IMR-90 (cell line): ENCODE data around the gene GALNT16. TPM values are rescaled to one million over a fixed set of nuclear protein-coding genes. Genes with fewer than 3 reads are reported as not detected.

Experiments used
- ATAC-seq: fragments of 200-7000 bp; cut with Tn5 transposase; 2 replicates; pipeline ENCODE4 v1.9.1; 2020; ENCODE audit warnings: low read depth, mild to moderate bottlenecking, moderate library complexity
- BruUV-seq: library from RNA; stranded (reverse); fragments of 400-500 nt; replicated peaks from 2 replicates; lab custom pipeline; 2021; lab: Mats Ljungman, UMichigan
- CTCF ChIA-PET: fragments of 300-600 bp; formaldehyde crosslinking; extraction: SDS; loops from one replicate; lab custom pipeline; 2021; ENCODE audit warnings: antibody characterized with exemption; lab: Yijun Ruan, JAX
- POLR2A ChIA-PET: fragments of 300-600 bp; sonication (Branson Sonifier 250); formaldehyde crosslinking; loops from one replicate; lab custom pipeline; 2022; ENCODE audit warnings: antibody characterized with exemption; ENCODE audit not compliant: unreplicated experiment; lab: Charles Lee
- DNase-seq: peaks from one replicate; pipeline ENCODE4 v3.0.0; 2013
- H2AFZ ChIP-seq: replicated peaks from 2 replicates; pipeline ENCODE3; 2013; ENCODE audit warnings: low read length, mild to moderate bottlenecking; ENCODE audit not compliant: poor library complexity
- H2AK5ac ChIP-seq: 2 replicates; pipeline ENCODE4 v1.6.1; 2013; ENCODE audit warnings: low read depth, low read length, inconsistent platforms
- H2AK9ac ChIP-seq: replicated peaks from 2 replicates; pipeline ENCODE3; 2013; ENCODE audit warnings: mild to moderate bottlenecking, low read depth, low read length, moderate library complexity; ENCODE audit not compliant: poor library complexity
- H2BK120ac ChIP-seq: 2 replicates; pipeline ENCODE4 v1.6.1; 2013; ENCODE audit warnings: low read depth, low read length, inconsistent platforms
- H2BK15ac ChIP-seq: 3 replicates; pipeline ENCODE4 v1.6.1; 2013; ENCODE audit warnings: low read depth, low read length, inconsistent platforms
- H2BK20ac ChIP-seq: 2 replicates; pipeline ENCODE4 v1.6.1; 2013; ENCODE audit warnings: low read depth, mild to moderate bottlenecking, inconsistent platforms, low read length, moderate library complexity
- H2BK5ac ChIP-seq: 2 replicates; pipeline ENCODE4 v1.6.1; 2013; ENCODE audit warnings: mild to moderate bottlenecking, low read depth, low read length, inconsistent platforms; ENCODE audit not compliant: poor library complexity, severe bottlenecking
- H3K14ac ChIP-seq: replicated peaks from 2 replicates; pipeline ENCODE4 v1.6.1; 2013; ENCODE audit warnings: low read depth, low read length, inconsistent platforms
- H3K18ac ChIP-seq: 2 replicates; pipeline ENCODE4 v1.6.1; 2013; ENCODE audit warnings: low read depth, low read length, control low read depth
- H3K23ac ChIP-seq: 2 replicates; pipeline ENCODE4 v1.6.1; 2013; ENCODE audit warnings: low read depth, low read length, inconsistent platforms
- H3K27ac ChIP-seq: 2 replicates; pipeline ENCODE4 v1.5.1; 2013; ENCODE audit warnings: mild to moderate bottlenecking, control low read depth, low read length; ENCODE audit not compliant: insufficient read depth
- H3K27me3 ChIP-seq: 2 replicates; pipeline ENCODE4 v1.6.1; 2013; ENCODE audit warnings: low read length; ENCODE audit not compliant: control insufficient read depth, insufficient read depth
- H3K36me3 ChIP-seq: 2 replicates; pipeline ENCODE4 v1.6.1; 2013; ENCODE audit warnings: low read length, mixed read lengths; ENCODE audit not compliant: control insufficient read depth, insufficient read depth
- H3K4ac ChIP-seq: 2 replicates; pipeline ENCODE4 v1.6.1; 2013; ENCODE audit warnings: low read depth, low read length, inconsistent platforms
- H3K4me1 ChIP-seq: 2 replicates; pipeline ENCODE4 v1.6.1; 2013; ENCODE audit warnings: low read length, mixed read lengths; ENCODE audit not compliant: control insufficient read depth, insufficient read depth
- H3K4me2 ChIP-seq: 2 replicates; pipeline ENCODE4 v1.6.1; 2013; ENCODE audit warnings: low read depth, mild to moderate bottlenecking, control low read depth, low read length, moderate library complexity
- H3K4me3 ChIP-seq: 2 replicates; pipeline ENCODE4 v1.5.1; 2013; ENCODE audit warnings: low read depth, mild to moderate bottlenecking, control low read depth, low read length, moderate library complexity; ENCODE audit not compliant: insufficient read depth
- H3K56ac ChIP-seq: 2 replicates; pipeline ENCODE4 v1.6.1; 2013; ENCODE audit warnings: low read length, inconsistent platforms; ENCODE audit not compliant: insufficient read depth; ENCODE audit errors: extremely low read depth
- H3K79me1 ChIP-seq, 2 experiments: 2 replicates each; pipeline ENCODE4 v1.6.1; 2013; ENCODE audit warnings: low read length in 2 of 2, inconsistent platforms in 1 of 2, low read depth in 1 of 2
- H3K9ac ChIP-seq: 2 replicates; pipeline ENCODE4 v1.6.1; 2013; ENCODE audit warnings: low read depth, low read length, control low read depth
- H3K9me1 ChIP-seq: 2 replicates; pipeline ENCODE4 v1.6.1; 2013; ENCODE audit warnings: low read length, inconsistent platforms; ENCODE audit not compliant: insufficient read depth
- H3K9me3 ChIP-seq: 2 replicates; pipeline ENCODE4 v1.6.1; 2013; ENCODE audit warnings: low read length; ENCODE audit not compliant: control insufficient read depth, insufficient read depth
- H4K20me1 ChIP-seq: 2 replicates; pipeline ENCODE4 v1.6.1; 2013; ENCODE audit warnings: low read length, inconsistent platforms; ENCODE audit not compliant: insufficient read depth
- H4K5ac ChIP-seq: 2 replicates; pipeline ENCODE4 v1.6.1; 2013; ENCODE audit warnings: mild to moderate bottlenecking, low read depth, low read length, control low read depth
- H4K8ac ChIP-seq, 2 experiments: 2 replicates each; pipeline ENCODE4 v1.6.1; 2013; ENCODE audit warnings: low read depth in 2 of 2, low read length in 2 of 2, control low read depth in 1 of 2, inconsistent platforms in 1 of 2
- H4K91ac ChIP-seq: 2 replicates; pipeline ENCODE4 v1.6.1; 2013; ENCODE audit warnings: low read depth, low read length, inconsistent platforms; ENCODE audit not compliant: insufficient read depth
- BHLHE40 ChIP-seq: fragments of 150-350 bp; IDR thresholded peaks from 2 replicates; pipeline ENCODE4 v1.6.1; 2016; ENCODE audit warnings: mild to moderate bottlenecking, low read depth, low read length
- CEBPB ChIP-seq: IDR thresholded peaks from 2 replicates; pipeline ENCODE4 v1.6.1; 2012; ENCODE audit warnings: low read depth, low read length, improper control_type of control experiment
- CHD1 ChIP-seq: IDR thresholded peaks from 2 replicates; pipeline ENCODE4 v1.6.1; 2012; ENCODE audit warnings: low read depth, low read length, improper control_type of control experiment
- CTCF ChIP-seq: conservative IDR thresholded peaks from 2 replicates; pipeline ENCODE4 v1.5.1; 2012; ENCODE audit warnings: mild to moderate bottlenecking, low read depth, low read length, improper control_type of control experiment
- ELK1 ChIP-seq: fragments of 150-350 bp; IDR thresholded peaks from 2 replicates; pipeline ENCODE4 v1.6.1; 2016; ENCODE audit warnings: low read depth, mild to moderate bottlenecking, low read length, moderate library complexity, borderline replicate concordance
- FOS ChIP-seq: fragments of 150-350 bp; IDR thresholded peaks from 2 replicates; pipeline ENCODE4 v1.6.1; 2016; ENCODE audit warnings: low read depth, low read length
- MAFK ChIP-seq: IDR thresholded peaks from 2 replicates; pipeline ENCODE4 v1.6.1; 2012; ENCODE audit warnings: low read depth, low read length, improper control_type of control experiment
- MAZ ChIP-seq: IDR thresholded peaks from 2 replicates; pipeline ENCODE4 v1.6.1; 2012; ENCODE audit warnings: low read depth, mild to moderate bottlenecking, low read length, improper control_type of control experiment, moderate library complexity, borderline replicate concordance
- NFE2L2 ChIP-seq: fragments of 150-350 bp; IDR thresholded peaks from 2 replicates; pipeline ENCODE4 v1.6.1; 2016; ENCODE audit warnings: low read depth, mild to moderate bottlenecking, low read length
- POLR2A ChIP-seq: IDR thresholded peaks from 2 replicates; pipeline ENCODE4 v1.6.1; 2012; ENCODE audit warnings: mild to moderate bottlenecking, low read depth, low read length
- RAD21 ChIP-seq: IDR thresholded peaks from 2 replicates; pipeline ENCODE4 v1.6.1; 2012; ENCODE audit warnings: low read length, improper control_type of control experiment
- RCOR1 ChIP-seq: IDR thresholded peaks from 2 replicates; pipeline ENCODE4 v1.6.1; 2012; ENCODE audit warnings: mild to moderate bottlenecking, low read length, improper control_type of control experiment; ENCODE audit not compliant: insufficient replicate concordance
- WGBS, 2 experiments: methylation state at CpG; one replicate each; pipeline versions ENCODE4 v1.1.5 to v1.1.7; 2013; ENCODE audit warnings: missing lambda C conversion rate in 2 of 2; ENCODE audit not compliant: insufficient read length in 1 of 2; ENCODE audit errors: extremely low coverage in 2 of 2; 5-methylcytosine and 5-hydroxymethylcytosine counted together
- dilution Hi-C: fragments of 300-500 bp; cut with HindIII; formaldehyde crosslinking; loops from one replicate; pipeline ENCODE4 v1.14.3; 2018; ENCODE audit warnings: low sequenced_read_pairs; ENCODE audit not compliant: unreplicated experiment
- in situ Hi-C: fragments of 300-500 bp; cut with MboI; formaldehyde crosslinking; loops from 3 replicates; pipeline ENCODE4 v1.14.3; 2019; ENCODE audit warnings: low sequenced_read_pairs, inconsistent platforms, mixed read lengths
- intact Hi-C: fragments of 100-400 bp; cut with micrococcal nuclease; formaldehyde crosslinking; loops from 2 replicates; pipeline ENCODE4 v1.10.0; 2022
- polyA plus RNA-seq, 3 experiments: library from polyadenylated mRNA; depleted of rRNA; stranded (reverse); fragments of >200 nt; gene quantifications; 2 replicates each; pipeline ENCODE4 v1.2.3, GENCODE V29; 2012; ENCODE audit warnings: low replicate concordance in 1 of 3
- total RNA-seq: library from RNA; depleted of rRNA; stranded (reverse); fragments of >200 nt; gene quantifications from 2 replicates; pipeline ENCODE4 v1.2.3, GENCODE V29; 2012

Gene GALNT16
- total and polyA plus RNA-seq, 2 of the 4 experiments (the other 2 are of a cell fraction) = 0.36 to 1.5 TPM

- Histone ChIP-seq H2BK15ac (no peak overlapping the region), H3K27me3 (peaks cover 13% of the 10 kb centered on the region), H3K27ac (no peak overlapping the region), H3K18ac (no peak overlapping the region), H3K9me3 (no peaks in the 10 kb centered on the region), H2AK9ac (no peak overlapping the region), H3K4me1 (no peaks in the 10 kb centered on the region), H2BK120ac (no peak overlapping the region), H2BK5ac (no peak overlapping the region), H3K56ac (no peak overlapping the region), H4K8ac (no peak overlapping the region), H2AK5ac (no peak overlapping the region), H4K20me1 (no peaks in the 10 kb centered on the region), H4K5ac (no peak overlapping the region), H4K91ac (no peak overlapping the region), H3K4me2 (no peak overlapping the region), H3K4ac (no peak overlapping the region), H3K4me3 (no peak overlapping the region), H3K23ac (no peak overlapping the region), H2BK20ac (no peak overlapping the region), H3K79me1 (no peaks in the 10 kb centered on the region), H3K14ac (no peak overlapping the region), H3K9me1 (no peaks in the 10 kb centered on the region), H3K9ac (no peak overlapping the region), H3K36me3 (no peaks in the 10 kb centered on the region), H2AFZ (no peak overlapping the region)
- CTCF ChIA-PET = no interaction called here
- POLR2A ChIA-PET = no interaction called here
- no CpG with 5 or more reads among the region's 2 CpGs for WGBS, 2 experiments
- in situ Hi-C loops (no loop called here), intact Hi-C loops (no loop called here), dilution Hi-C loops (no loop called here)
- BruUV-seq = no TSS peak
- DNase-seq (no peak), ATAC-seq (no peak)
- TF ChIP-seq RAD21 (no peak), NFE2L2 (no peak), CTCF (no peak), FOS (no peak), CEBPB (no peak), RCOR1 (no peak), ELK1 (no peak), POLR2A (no peak), MAFK (no peak), BHLHE40 (no peak), CHD1 (no peak), MAZ (no peak)
These were observed 15.4 kb downstream of the GALNT16 start for GRCh38 chr14:69275331-69275730.
